Glutamatergic neuron (in vitro differentiated cells): ENCODE measurements around the gene INF2. TPM values are rescaled to one million over a fixed set of nuclear protein-coding genes. Genes with fewer than 3 reads are reported as not detected.
A peak's percentile ranks its signal among the peaks of the same experiment; 100 is the strongest.

Experiments used
- DNase-seq: peaks from one replicate; pipeline ENCODE4 v3.0.0; 2022
- H3K27ac Mint-ChIP-seq: one replicate; pipeline ENCODE4 v1.8.0; 2020; ENCODE audit warnings: mild to moderate bottlenecking, mixed read lengths, inconsistent platforms; ENCODE audit not compliant: unreplicated experiment
- H3K27me3 Mint-ChIP-seq: one replicate; pipeline ENCODE4 v1.8.0; 2020; ENCODE audit warnings: mild to moderate bottlenecking, moderate library complexity, mixed read lengths, inconsistent platforms; ENCODE audit not compliant: unreplicated experiment
- H3K36me3 Mint-ChIP-seq: one replicate; pipeline ENCODE4 v1.8.0; 2020; ENCODE audit warnings: mild to moderate bottlenecking, mixed read lengths, inconsistent platforms; ENCODE audit not compliant: unreplicated experiment
- H3K4me1 Mint-ChIP-seq: one replicate; pipeline ENCODE4 v1.8.0; 2020; ENCODE audit warnings: mild to moderate bottlenecking, low read depth, mixed read lengths, inconsistent platforms; ENCODE audit not compliant: unreplicated experiment
- H3K4me3 Mint-ChIP-seq: one replicate; pipeline ENCODE4 v1.8.0; 2020; ENCODE audit warnings: mild to moderate bottlenecking, mixed read lengths, inconsistent platforms; ENCODE audit not compliant: unreplicated experiment
- H3K9me3 Mint-ChIP-seq: one replicate; pipeline ENCODE4 v1.8.0; 2020; ENCODE audit warnings: mild to moderate bottlenecking, moderate library complexity, mixed read lengths, inconsistent platforms; ENCODE audit not compliant: unreplicated experiment
- CTCF ChIP-seq: fragments of 200-600 bp; sonication (generic); IDR thresholded peaks from one replicate; pipeline ENCODE4 v1.5.0; 2021; ENCODE audit not compliant: partially characterized antibody, unreplicated experiment
- total RNA-seq: library from RNA; stranded (reverse); fragmentation: NEBNext Ultra II Directional; extraction: Animal tissue kit (Norgen Biotek cat#: 25700); gene quantifications from one replicate; pipeline ENCODE4 v1.2.1, GENCODE V29; 2021; ENCODE audit not compliant: unreplicated experiment

INF2 gene
- total RNA-seq, 1 donor from 2014 or later = 11.8 TPM

DNA sequence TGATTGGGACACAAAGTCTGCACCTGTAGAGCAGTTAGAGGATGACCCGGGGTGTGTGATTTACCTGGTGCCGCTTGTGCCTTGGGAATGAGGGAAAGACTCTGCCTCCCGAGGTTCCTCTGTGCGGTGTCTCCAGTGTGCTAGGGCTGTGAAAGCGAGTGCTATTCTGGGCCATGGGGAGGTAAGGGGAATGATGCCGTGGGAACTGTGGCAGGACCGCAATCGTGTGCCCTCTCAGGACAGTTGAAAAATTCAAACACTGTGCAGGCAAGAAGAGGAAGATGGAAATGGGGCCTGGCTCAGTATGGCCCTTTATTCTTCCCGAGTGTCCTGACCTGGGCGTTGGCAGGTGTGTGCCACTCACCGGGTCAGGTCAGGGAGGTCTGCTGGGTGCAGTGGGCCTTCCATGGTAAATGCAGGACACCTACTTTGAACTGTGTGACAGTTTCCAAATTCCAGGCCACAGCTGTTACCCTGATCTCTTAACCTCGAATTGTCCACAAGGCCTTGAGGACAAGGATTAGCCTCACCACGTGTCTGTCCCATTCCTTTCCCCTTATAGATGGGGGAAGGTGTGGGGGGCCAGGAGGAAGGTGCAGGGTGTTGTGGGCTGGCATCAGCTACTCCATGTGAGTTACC lies 64.9 kb downstream of the INF2 start:
- TF ChIP-seq CTCF = no peak
- H3K27ac Mint-ChIP-seq = peak overlapping the region; percentile 79
- no peak for DNase-seq
- peaks cover 15% of the 10 kb centered on the region for H3K27me3 Mint-ChIP-seq
- H3K4me1 Mint-ChIP-seq = peaks cover 8% of the 10 kb centered on the region
- H3K36me3 Mint-ChIP-seq = no peaks in the 10 kb centered on the region
- H3K4me3 Mint-ChIP-seq = peak overlapping the region; percentile 91
- peaks cover 8% of the 10 kb centered on the region for H3K9me3 Mint-ChIP-seq

DNA sequence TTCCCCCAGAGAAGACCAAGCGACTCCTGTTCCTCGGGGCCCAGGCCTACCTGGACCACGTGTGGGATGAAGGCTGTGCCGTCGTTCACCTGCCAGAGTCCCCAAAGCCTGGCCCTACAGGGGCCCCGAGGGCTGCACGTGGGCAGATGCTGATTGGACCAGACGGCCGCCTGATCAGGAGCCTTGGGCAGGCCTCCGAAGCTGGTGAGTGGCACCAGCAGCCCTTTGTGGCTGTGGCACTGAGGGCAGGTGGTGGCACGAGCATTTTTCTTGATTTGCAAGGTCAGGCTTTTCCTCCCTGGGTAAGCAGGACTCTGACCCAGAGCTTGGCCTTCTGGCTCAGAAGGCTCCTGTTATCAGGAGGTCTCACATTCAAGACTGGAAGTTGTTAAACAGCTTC lies 66.2 kb downstream of the INF2 start:
- Mint-ChIP-seq H3K4me1 (peaks cover 7% of the 10 kb centered on the region), H3K4me3 (no peak overlapping the region), H3K27me3 (peaks cover 15% of the 10 kb centered on the region), H3K9me3 (peaks cover 8% of the 10 kb centered on the region), H3K27ac (no peak overlapping the region), H3K36me3 (no peaks in the 10 kb centered on the region)
- TF ChIP-seq CTCF = no peak
- DNase-seq = no peak

- no peak for TF ChIP-seq CTCF
- Mint-ChIP-seq H3K36me3 (no peaks in the 10 kb centered on the region), H3K27ac (no peak overlapping the region), H3K27me3 (peaks cover 17% of the 10 kb centered on the region), H3K4me1 (peaks cover 7% of the 10 kb centered on the region), H3K9me3 (peaks cover 8% of the 10 kb centered on the region), H3K4me3 (no peak overlapping the region)
- DNase-seq = no peak
Observed at GRCh38 chr14:104756477-104757237, 67.2 kb downstream of the INF2 start.

DNA sequence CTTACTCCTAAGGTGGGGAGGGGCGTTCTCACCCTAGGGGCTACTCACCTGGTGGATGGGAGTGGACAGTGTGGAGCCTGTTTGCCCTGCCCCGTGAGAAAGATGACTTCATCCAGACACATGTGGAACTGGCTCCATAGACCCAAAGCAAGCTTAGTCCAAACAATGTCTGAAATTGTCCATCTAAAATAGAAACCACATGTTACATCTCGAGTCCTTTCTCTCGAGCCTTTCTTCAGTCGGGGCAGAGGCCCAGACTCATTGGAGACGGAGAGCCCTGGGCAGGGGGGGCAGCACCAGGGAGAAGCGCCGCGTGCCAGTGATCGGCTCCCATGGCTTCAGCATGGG lies 67.8 kb downstream of the INF2 start:
- Mint-ChIP-seq H3K4me1 (peaks cover 7% of the 10 kb centered on the region), H3K27me3 (peaks cover 17% of the 10 kb centered on the region), H3K4me3 (no peak overlapping the region), H3K9me3 (peaks cover 8% of the 10 kb centered on the region), H3K36me3 (no peaks in the 10 kb centered on the region), H3K27ac (no peak overlapping the region)
- no peak for DNase-seq
- no peak for TF ChIP-seq CTCF
